Measurements from ENCODE around the gene LTK.

Gene LTK

DNA sequence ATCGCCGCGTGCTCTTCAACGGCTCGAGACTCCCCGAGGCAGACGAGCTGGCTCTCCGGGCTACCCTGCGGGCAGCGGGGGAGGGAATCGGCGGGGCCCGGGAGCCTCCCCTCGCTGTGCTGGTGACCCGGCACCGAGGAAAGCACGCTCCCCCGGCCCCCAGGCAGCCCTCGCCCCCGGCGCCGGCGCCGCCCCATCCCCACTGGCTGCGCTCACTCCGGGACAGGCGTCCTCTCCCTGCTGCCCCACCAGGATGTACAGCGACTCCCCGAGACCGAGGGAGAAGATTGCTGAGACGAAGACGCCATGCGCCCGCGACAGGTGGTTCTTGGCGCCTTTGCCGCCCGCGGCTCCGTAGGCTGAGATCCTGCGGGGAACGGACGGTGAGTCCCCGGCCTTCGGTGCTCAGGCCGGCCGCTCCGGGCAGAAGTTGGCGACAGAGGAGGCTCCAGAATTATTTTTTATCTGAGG lies 1.7 kb downstream of the LTK start:
- TF ChIP-seq SUZ12 (IDR thresholded peaks at IDR 0.05; ENCODE audit: extremely low read depth, insufficient read depth, insufficient read length), result no peak
- TF ChIP-seq YY1 (IDR thresholded peaks at IDR 0.05; ENCODE audit: insufficient read depth, insufficient read length), result no peak
- TF ChIP-seq ZNF274 (IDR thresholded peaks at IDR 0.05; ENCODE audit: low read depth, low read length), result no peak
- H3K4me1 ChIP-seq (ENCODE audit: insufficient read depth, insufficient read length), result peaks cover 7% of the 10 kb centered on the region
- peaks cover 18% of the 10 kb centered on the region for H3K36me3 ChIP-seq (ENCODE audit: insufficient read depth, insufficient read length, low read length)
- no peak overlapping the region for H3K9ac ChIP-seq (ENCODE audit: insufficient read length, low read depth)
- H3K4me3 ChIP-seq (ENCODE audit: insufficient read length, low read depth), result no peak overlapping the region
- DNase-seq (ENCODE audit: low read depth, low spot score), result no peak
- H3K9me3 ChIP-seq (ENCODE audit: insufficient read depth, low read length), result no peaks in the 10 kb centered on the region
- peaks cover 4% of the 10 kb centered on the region for H3K27me3 ChIP-seq (ENCODE audit: insufficient read depth, insufficient read length)

DNA sequence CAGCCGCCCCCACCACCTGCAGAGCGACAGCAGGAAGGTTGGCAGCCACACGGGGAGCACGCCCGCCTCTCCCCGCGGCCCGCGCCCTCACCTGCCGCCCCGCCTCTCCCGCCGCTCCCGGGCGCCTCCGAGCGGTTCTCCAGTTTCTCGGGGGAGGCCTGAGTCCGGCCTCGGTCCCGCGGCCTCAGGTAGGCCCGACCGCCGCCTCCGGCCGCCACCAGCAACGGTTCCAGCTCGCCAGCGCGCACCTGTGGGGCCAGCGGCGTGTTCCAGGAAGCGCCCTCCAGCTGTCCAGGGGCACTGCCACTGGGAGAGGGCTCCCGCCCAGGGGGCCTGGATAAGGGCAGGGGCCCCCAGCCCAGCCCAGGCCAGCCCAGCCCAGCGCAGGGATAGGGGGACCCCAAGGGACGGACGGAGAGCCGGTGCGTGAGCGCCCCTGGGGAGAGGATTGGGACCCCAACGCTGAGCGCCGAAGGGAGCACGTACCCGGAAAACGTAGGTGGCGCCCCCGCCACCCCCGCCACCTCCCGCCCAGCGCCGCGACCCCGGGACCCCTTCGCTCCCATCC lies 2.2 kb downstream of the LTK start:
- Histone ChIP-seq H3K4me1 (ENCODE audit: insufficient read depth, insufficient read length) (peaks cover 7% of the 10 kb centered on the region), H3K9me3 (ENCODE audit: insufficient read depth, low read length) (no peaks in the 10 kb centered on the region), H3K27me3 (ENCODE audit: insufficient read depth, insufficient read length) (peaks cover 4% of the 10 kb centered on the region), H3K36me3 (ENCODE audit: insufficient read depth, insufficient read length, low read length) (peaks cover 14% of the 10 kb centered on the region), H3K9ac (ENCODE audit: insufficient read length, low read depth) (no peak overlapping the region), H3K4me3 (ENCODE audit: insufficient read length, low read depth) (no peak overlapping the region)
- TF ChIP-seq SUZ12 (IDR thresholded peaks at IDR 0.05; ENCODE audit: extremely low read depth, insufficient read depth, insufficient read length) (no peak), YY1 (IDR thresholded peaks at IDR 0.05; ENCODE audit: insufficient read depth, insufficient read length) (no peak), ZNF274 (IDR thresholded peaks at IDR 0.05; ENCODE audit: low read depth, low read length) (no peak)
- no peak for DNase-seq (ENCODE audit: low read depth, low spot score)

DNA sequence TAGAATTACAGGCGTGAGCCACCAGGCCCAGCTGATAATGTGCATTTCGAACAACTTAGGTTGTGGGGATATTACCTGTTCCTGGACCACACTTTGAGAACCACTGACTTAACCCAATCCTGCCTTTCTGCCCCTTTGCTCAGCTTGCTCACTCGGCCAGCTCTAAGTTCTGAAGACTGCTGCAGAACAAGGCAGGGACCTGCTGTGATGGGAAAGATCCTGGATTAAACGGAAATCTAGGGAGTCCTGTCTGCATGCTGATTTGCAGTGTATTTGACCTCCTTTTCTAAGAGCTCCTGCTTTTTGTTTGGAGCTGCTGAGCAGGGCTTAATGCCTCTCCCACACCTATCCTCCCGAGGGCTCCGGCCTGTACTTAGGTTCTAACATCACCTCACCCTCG lies 2.9 kb downstream of the LTK start:
- Histone ChIP-seq H3K27me3 (ENCODE audit: insufficient read depth, insufficient read length) (peaks cover 4% of the 10 kb centered on the region), H3K9ac (ENCODE audit: insufficient read length, low read depth) (no peak overlapping the region), H3K9me3 (ENCODE audit: insufficient read depth, low read length) (no peaks in the 10 kb centered on the region), H3K4me1 (ENCODE audit: insufficient read depth, insufficient read length) (peaks cover 7% of the 10 kb centered on the region), H3K4me3 (ENCODE audit: insufficient read length, low read depth) (no peak overlapping the region), H3K36me3 (ENCODE audit: insufficient read depth, insufficient read length, low read length) (peaks cover 14% of the 10 kb centered on the region)
- no peak for TF ChIP-seq SUZ12 (IDR thresholded peaks at IDR 0.05; ENCODE audit: extremely low read depth, insufficient read depth, insufficient read length)
- TF ChIP-seq YY1 (IDR thresholded peaks at IDR 0.05; ENCODE audit: insufficient read depth, insufficient read length), result no peak
- TF ChIP-seq ZNF274 (IDR thresholded peaks at IDR 0.05; ENCODE audit: low read depth, low read length), result no peak
- DNase-seq (ENCODE audit: low read depth, low spot score), result no peak

DNA sequence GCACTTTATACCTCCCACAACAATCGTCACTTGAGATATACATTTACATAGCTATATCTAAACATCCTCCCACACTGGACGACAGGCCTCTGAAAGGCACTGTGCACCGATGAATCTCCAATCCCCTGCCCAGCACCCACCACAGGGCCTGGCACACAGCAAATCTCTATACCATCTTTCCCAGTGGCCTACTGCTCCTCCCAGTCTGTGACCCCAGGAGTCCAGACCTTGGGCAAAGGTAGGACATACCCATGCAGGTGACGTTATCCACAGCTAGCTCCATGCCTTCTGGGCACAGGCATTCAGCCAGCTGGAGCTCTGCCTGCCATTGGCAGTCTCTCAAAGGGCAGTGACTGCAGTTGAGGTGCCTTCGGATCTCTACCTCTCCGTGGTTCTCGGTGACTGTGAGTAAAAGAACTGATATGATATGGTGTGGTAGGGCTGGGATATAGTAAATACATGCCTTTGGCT lies 5.8 kb downstream of the LTK start:
- no peaks in the 10 kb centered on the region for H3K36me3 ChIP-seq (ENCODE audit: insufficient read depth, insufficient read length, low read length)
- DNase-seq (ENCODE audit: low read depth, low spot score), result no peak
- TF ChIP-seq YY1 (IDR thresholded peaks at IDR 0.05; ENCODE audit: insufficient read depth, insufficient read length) (no peak), SUZ12 (IDR thresholded peaks at IDR 0.05; ENCODE audit: extremely low read depth, insufficient read depth, insufficient read length) (no peak), ZNF274 (IDR thresholded peaks at IDR 0.05; ENCODE audit: low read depth, low read length) (no peak)
- peaks cover 3% of the 10 kb centered on the region for H3K4me1 ChIP-seq (ENCODE audit: insufficient read depth, insufficient read length)
- H3K27me3 ChIP-seq (ENCODE audit: insufficient read depth, insufficient read length), result peaks cover 11% of the 10 kb centered on the region
- H3K9ac ChIP-seq (ENCODE audit: insufficient read length, low read depth), result no peak overlapping the region
- H3K9me3 ChIP-seq (ENCODE audit: insufficient read depth, low read length), result no peaks in the 10 kb centered on the region
- no peak overlapping the region for H3K4me3 ChIP-seq (ENCODE audit: insufficient read length, low read depth)

DNA sequence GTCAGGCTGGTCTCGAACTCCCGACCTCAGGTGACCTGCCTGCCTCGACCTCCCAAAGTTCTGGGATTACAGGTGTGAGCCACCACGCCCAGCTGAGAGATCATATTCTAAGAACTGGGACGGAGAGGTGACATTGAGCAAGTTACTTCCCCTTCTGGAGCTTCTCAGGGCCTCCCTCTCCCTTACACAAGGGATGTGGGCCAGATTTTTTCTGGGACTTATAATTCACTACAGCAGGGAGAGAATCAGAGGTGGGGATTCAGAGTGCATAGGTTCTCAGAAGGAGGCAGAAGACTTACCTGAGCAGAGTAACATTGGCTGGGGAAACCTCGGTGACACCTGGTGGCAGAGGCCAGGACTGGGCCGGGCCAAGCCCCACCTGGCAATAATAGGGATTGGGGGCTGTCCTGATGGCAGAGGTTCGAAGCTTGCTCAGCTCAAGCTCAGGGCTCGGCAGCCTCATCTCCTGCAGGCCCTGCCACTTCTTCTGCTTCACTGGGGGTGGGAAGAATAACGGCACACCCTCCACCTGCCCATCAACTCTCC lies 6.8 kb downstream of the LTK start:
- H3K4me3 ChIP-seq (ENCODE audit: insufficient read length, low read depth), result no peak overlapping the region
- no peaks in the 10 kb centered on the region for H3K36me3 ChIP-seq (ENCODE audit: insufficient read depth, insufficient read length, low read length)
- peaks cover 3% of the 10 kb centered on the region for H3K4me1 ChIP-seq (ENCODE audit: insufficient read depth, insufficient read length)
- DNase-seq (ENCODE audit: low read depth, low spot score), result no peak
- H3K9ac ChIP-seq (ENCODE audit: insufficient read length, low read depth), result no peak overlapping the region
- peaks cover 20% of the 10 kb centered on the region for H3K27me3 ChIP-seq (ENCODE audit: insufficient read depth, insufficient read length)
- TF ChIP-seq YY1 (IDR thresholded peaks at IDR 0.05; ENCODE audit: insufficient read depth, insufficient read length) (no peak), SUZ12 (IDR thresholded peaks at IDR 0.05; ENCODE audit: extremely low read depth, insufficient read depth, insufficient read length) (no peak), ZNF274 (IDR thresholded peaks at IDR 0.05; ENCODE audit: low read depth, low read length) (no peak)
- H3K9me3 ChIP-seq (ENCODE audit: insufficient read depth, low read length), result no peaks in the 10 kb centered on the region

DNA sequence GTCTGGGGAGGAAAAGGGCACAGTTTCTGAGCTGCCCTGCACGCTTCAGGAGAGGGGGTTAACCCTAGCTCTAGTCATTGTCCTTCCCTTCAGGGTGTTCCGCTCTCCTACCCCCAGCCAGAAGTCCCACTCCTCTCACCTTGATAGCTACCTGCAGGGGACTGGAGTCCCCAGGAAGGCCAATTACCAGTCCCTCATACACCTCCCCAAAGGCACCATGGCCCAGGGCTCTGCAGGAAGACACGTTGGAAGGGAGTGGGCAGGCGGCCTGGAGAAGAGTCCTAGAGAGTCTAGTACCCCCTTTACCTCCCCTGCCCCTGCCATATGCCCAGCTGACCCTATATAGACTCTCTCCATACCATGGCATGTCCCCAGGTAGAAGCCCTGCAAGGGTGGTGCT lies 7.9 kb downstream of the LTK start:
- TF ChIP-seq SUZ12 (IDR thresholded peaks at IDR 0.05; ENCODE audit: extremely low read depth, insufficient read depth, insufficient read length) (no peak), ZNF274 (IDR thresholded peaks at IDR 0.05; ENCODE audit: low read depth, low read length) (no peak), YY1 (IDR thresholded peaks at IDR 0.05; ENCODE audit: insufficient read depth, insufficient read length) (no peak)

DNA sequence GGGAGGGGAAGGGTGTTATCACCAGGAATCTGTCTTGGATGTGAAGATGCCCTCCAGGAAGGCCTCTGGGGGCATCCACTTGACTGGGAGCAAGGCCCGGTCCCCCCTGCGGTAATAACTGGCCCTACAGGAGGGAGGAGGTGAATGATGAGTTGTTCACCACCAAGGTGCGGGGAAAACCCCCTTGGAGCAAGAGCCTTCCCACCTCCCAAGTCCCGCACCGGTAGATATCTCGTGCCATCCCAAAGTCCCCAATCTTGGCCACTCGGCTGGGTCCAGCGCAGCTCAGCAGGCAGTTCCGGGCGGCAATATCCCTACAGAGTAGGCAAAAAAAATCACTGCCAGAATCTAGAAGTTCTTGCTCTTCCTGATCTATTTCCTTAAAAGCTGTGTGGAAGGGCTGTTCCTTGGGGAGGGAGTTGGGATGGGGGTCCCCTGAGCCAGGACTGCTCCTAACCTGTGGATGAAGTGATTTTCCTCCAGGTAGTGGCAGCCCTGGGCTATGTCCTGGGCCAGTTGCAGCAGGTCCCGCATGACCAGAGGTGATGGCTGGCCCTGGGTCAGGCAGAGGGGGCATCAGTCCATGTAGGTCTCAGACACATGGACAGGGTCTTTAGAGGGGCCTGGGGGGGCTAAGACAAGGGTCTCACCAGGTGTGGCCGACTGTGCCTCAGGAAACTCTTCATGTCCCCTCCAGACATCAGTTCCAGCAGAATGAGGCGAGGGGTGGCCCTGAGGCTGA lies 8.7 kb downstream of the LTK start:
- peaks cover 36% of the 10 kb centered on the region for H3K27me3 ChIP-seq (ENCODE audit: insufficient read depth, insufficient read length)
- no peak overlapping the region for H3K4me3 ChIP-seq (ENCODE audit: insufficient read length, low read depth)
- H3K9ac ChIP-seq (ENCODE audit: insufficient read length, low read depth), result no peak overlapping the region
- H3K36me3 ChIP-seq (ENCODE audit: insufficient read depth, insufficient read length, low read length), result no peaks in the 10 kb centered on the region
- TF ChIP-seq YY1 (IDR thresholded peaks at IDR 0.05; ENCODE audit: insufficient read depth, insufficient read length) (no peak), SUZ12 (IDR thresholded peaks at IDR 0.05; ENCODE audit: extremely low read depth, insufficient read depth, insufficient read length) (no peak), ZNF274 (IDR thresholded peaks at IDR 0.05; ENCODE audit: low read depth, low read length) (no peak)
- no peak for DNase-seq (ENCODE audit: low read depth, low spot score)
- peaks cover 4% of the 10 kb centered on the region for H3K4me1 ChIP-seq (ENCODE audit: insufficient read depth, insufficient read length)
- H3K9me3 ChIP-seq (ENCODE audit: insufficient read depth, low read length), result no peaks in the 10 kb centered on the region

More for the DNA sequence above, 7.9 kb downstream of the LTK start:
- no peaks in the 10 kb centered on the region for H3K9me3 ChIP-seq (ENCODE audit: insufficient read depth, low read length)
- DNase-seq (ENCODE audit: low read depth, low spot score), result no peak
- H3K27me3 ChIP-seq (ENCODE audit: insufficient read depth, insufficient read length), result peaks cover 31% of the 10 kb centered on the region
- peaks cover 4% of the 10 kb centered on the region for H3K4me1 ChIP-seq (ENCODE audit: insufficient read depth, insufficient read length)
- H3K36me3 ChIP-seq (ENCODE audit: insufficient read depth, insufficient read length, low read length), result no peaks in the 10 kb centered on the region
- H3K4me3 ChIP-seq (ENCODE audit: insufficient read length, low read depth), result no peak overlapping the region
- H3K9ac ChIP-seq (ENCODE audit: insufficient read length, low read depth), result no peak overlapping the region
